GM12873 (cell line): ENCODE results near the gene PLTP.

Experiments
- CTCF ChIP-seq: IDR thresholded peaks from 2 replicates; pipeline ENCODE4 v1.5.1; 2012; ENCODE audit warnings: low read depth, mild to moderate bottlenecking, moderate library complexity, low read length, control low read depth; ENCODE audit not compliant: insufficient read depth; ENCODE audit errors: missing control alignments

Gene PLTP

GRCh38 chr20:45938727-45939438, 26.9 kb upstream of the PLTP start:
- no peak for TF ChIP-seq CTCF

GRCh38 chr20:45937765-45938164, 25.8 kb upstream of the PLTP start:
- TF ChIP-seq CTCF, result no peak

- no peak for TF ChIP-seq CTCF
These were observed 23.6 kb upstream of the PLTP start for GRCh38 chr20:45935416-45936046.

GRCh38 chr20:45934586-45935415, 22.8 kb upstream of the PLTP start, which contains the start of gene PCIF1:
Gene PCIF1, plus strand, starts transcription at chr20:45934683. Its CDS starts 4,317 bp downstream, at chr20:45939000.
- TF ChIP-seq CTCF, result no peak

- TF ChIP-seq CTCF, result no peak
These were observed 22.2 kb upstream of the PLTP start for GRCh38 chr20:45934046-45934585.

- peak; percentile 48 for TF ChIP-seq CTCF
These were observed 21.5 kb upstream of the PLTP start for GRCh38 chr20:45933266-45934045.
